H1 (cell line): ENCODE data around the gene PPARD. TPM values are rescaled to one million over a fixed set of nuclear protein-coding genes. Genes with fewer than 3 reads are reported as not detected.
"Not testable (repeated sequence)": the region's sequence is repeated elsewhere in the genome, so short reads cannot be mapped to it uniquely, and the experiment has no call there.

Experiments used
- CTCF ChIA-PET: fragments of 300-600 bp; sonication (Branson Sonifier 250); formaldehyde crosslinking; loops from one replicate; lab custom pipeline; 2021; ENCODE audit not compliant: partially characterized antibody; lab: Charles Lee
- POLR2A ChIA-PET: fragments of 300-600 bp; sonication (Branson Sonifier 250); formaldehyde crosslinking; loops from one replicate; lab custom pipeline; 2021; ENCODE audit warnings: inconsistent platforms; ENCODE audit not compliant: partially characterized antibody; lab: Charles Lee
- DNase-seq, 2 experiments: peaks; one replicate each; pipeline versions ENCODE4 v3.0.0 to v3.0.0-alpha.2; 2010 to 2022; ENCODE audit warnings: low spot score in 2 of 2, low read depth in 1 of 2, mixed read lengths in 1 of 2
- FAIRE-seq: peaks from 2 replicates; lab custom pipeline; 2011; peaks lifted over from hg19 to GRCh38; lab: Jason Lieb, UNC
- H2AFZ ChIP-seq: 2 replicates; pipeline ENCODE4 v1.8.1; 2012; ENCODE audit warnings: low read length, inconsistent platforms
- H2AK5ac ChIP-seq: 2 replicates; pipeline ENCODE4 v1.6.1; 2013; ENCODE audit warnings: low read depth, low read length
- H2BK120ac ChIP-seq: replicated peaks from 2 replicates; pipeline ENCODE3; 2013; ENCODE audit warnings: low read depth, low read length, inconsistent platforms
- H2BK12ac ChIP-seq: 2 replicates; pipeline ENCODE4 v1.6.1; 2013; ENCODE audit warnings: low read depth, low read length
- H2BK15ac ChIP-seq: 2 replicates; pipeline ENCODE4 v1.6.1; 2013; ENCODE audit warnings: low read length
- H2BK20ac ChIP-seq: 2 replicates; pipeline ENCODE4 v1.6.1; 2013; ENCODE audit warnings: low read length
- H2BK5ac ChIP-seq: 2 replicates; pipeline ENCODE4 v1.6.1; 2013; ENCODE audit warnings: low read depth, low read length
- H3K14ac ChIP-seq: 2 replicates; pipeline ENCODE4 v1.6.1; 2013; ENCODE audit warnings: inconsistent platforms; ENCODE audit not compliant: insufficient read length
- H3K18ac ChIP-seq: 2 replicates; pipeline ENCODE4 v1.6.1; 2013; ENCODE audit warnings: low read length; ENCODE audit errors: extremely low read depth
- H3K23ac ChIP-seq: 2 replicates; pipeline ENCODE4 v1.6.1; 2013; ENCODE audit warnings: inconsistent platforms; ENCODE audit not compliant: insufficient read length
- H3K23me2 ChIP-seq: 2 replicates; pipeline ENCODE4 v1.6.1; 2013; ENCODE audit warnings: low read depth, low read length
- H3K27ac ChIP-seq: 2 replicates; pipeline ENCODE4 v1.6.1; 2011; ENCODE audit warnings: low read depth, low read length, inconsistent platforms
- H3K27me3 ChIP-seq, 4 experiments: replicated peaks in 1 of 4; 1 replicate in 1 of 4; 2 replicates in 3 of 4; pipeline versions ENCODE4 v1.6.1 to v1.8.1; 2011 to 2013; ENCODE audit warnings: low read length in 3 of 4, mild to moderate bottlenecking in 3 of 4, inconsistent platforms in 2 of 4, mixed read lengths in 2 of 4, moderate library complexity in 1 of 4; ENCODE audit not compliant: control insufficient read depth in 3 of 4, insufficient read depth in 3 of 4; ENCODE audit errors: extremely low read depth in 1 of 4
- H3K36me3 ChIP-seq, 4 experiments: 2 replicates each; pipeline versions ENCODE4 v1.6.1 to v1.8.1; 2011 to 2013; ENCODE audit warnings: mild to moderate bottlenecking in 4 of 4, low read length in 3 of 4, moderate library complexity in 2 of 4, control low read depth in 1 of 4, inconsistent platforms in 1 of 4; ENCODE audit not compliant: insufficient read depth in 4 of 4, control insufficient read depth in 2 of 4
- H3K4ac ChIP-seq: replicated peaks from 2 replicates; pipeline ENCODE3; 2013; ENCODE audit warnings: low read length, low read depth, mixed read lengths, inconsistent platforms; ENCODE audit not compliant: insufficient read length
- H3K4me1 ChIP-seq, 4 experiments: replicated peaks in 1 of 4; 1 replicate in 1 of 4; 2 replicates in 3 of 4; pipeline versions ENCODE4 v1.6.1 to v1.8.1; 2011 to 2013; ENCODE audit warnings: low read length in 3 of 4, inconsistent platforms in 2 of 4, mixed read lengths in 1 of 4; ENCODE audit not compliant: insufficient read depth in 4 of 4, control insufficient read depth in 3 of 4
- H3K4me2 ChIP-seq, 2 experiments: 2 replicates each; pipeline versions ENCODE4 v1.6.1 to v1.8.1; 2011 to 2013; ENCODE audit warnings: low read depth in 2 of 2, low read length in 2 of 2, control low read depth in 1 of 2, inconsistent platforms in 1 of 2, mild to moderate bottlenecking in 1 of 2; ENCODE audit not compliant: insufficient read depth in 1 of 2
- H3K4me3 ChIP-seq, 4 experiments: fragments of 200-600, 300-600 bp in 1 of 4; sonication (generic), shearing (Covaris generic), sonication (Bioruptor Twin) in 1 of 4; 2 replicates each; pipeline versions ENCODE4 v1.5.1 to v1.8.1; 2011 to 2016; ENCODE audit warnings: low read length in 4 of 4, low read depth in 3 of 4, control low read depth in 2 of 4, inconsistent platforms in 2 of 4, mild to moderate bottlenecking in 2 of 4, mixed read lengths in 1 of 4, moderate library complexity in 1 of 4; ENCODE audit not compliant: insufficient read depth in 2 of 4; ENCODE audit errors: extremely low read depth in 1 of 4
- H3K56ac ChIP-seq: replicated peaks from 2 replicates; pipeline ENCODE3; 2013; ENCODE audit warnings: low read depth, mild to moderate bottlenecking, mixed read lengths, low read length, inconsistent platforms; ENCODE audit not compliant: insufficient read length
- H3K79me1 ChIP-seq: 2 replicates; pipeline ENCODE4 v1.6.1; 2013; ENCODE audit warnings: low read depth, low read length, control low read depth
- H3K79me2 ChIP-seq, 2 experiments: 2 replicates each; pipeline versions ENCODE4 v1.6.1 to v1.8.1; 2012 to 2013; ENCODE audit warnings: low read length in 2 of 2, mild to moderate bottlenecking in 2 of 2, inconsistent platforms in 1 of 2; ENCODE audit not compliant: insufficient read depth in 2 of 2, control insufficient read depth in 1 of 2
- H3K9ac ChIP-seq, 4 experiments: replicated peaks in 1 of 4; 1 replicate in 1 of 4; 2 replicates in 3 of 4; pipeline versions ENCODE4 v1.6.1 to v1.8.1; 2011 to 2013; ENCODE audit warnings: low read depth in 3 of 4, low read length in 3 of 4, control low read depth in 2 of 4, mild to moderate bottlenecking in 2 of 4, moderate library complexity in 2 of 4, inconsistent platforms in 1 of 4; ENCODE audit errors: extremely low read depth in 1 of 4
- H3K9me3 ChIP-seq, 2 experiments: 2 replicates each; pipeline versions ENCODE4 v1.6.1 to v1.8.1; 2012 to 2013; ENCODE audit warnings: mild to moderate bottlenecking in 2 of 2, moderate library complexity in 2 of 2, control low read depth in 1 of 2, inconsistent platforms in 1 of 2, low read depth in 1 of 2, low read length in 1 of 2, mixed read lengths in 1 of 2; ENCODE audit not compliant: insufficient read depth in 2 of 2
- H4K20me1 ChIP-seq, 2 experiments: replicated peaks in 1 of 2; 2 replicates each; pipeline versions ENCODE3 to v1.8.1; 2011 to 2013; ENCODE audit warnings: inconsistent platforms in 2 of 2, low read length in 2 of 2, mild to moderate bottlenecking in 1 of 2; ENCODE audit not compliant: insufficient read depth in 2 of 2, control insufficient read depth in 1 of 2
- H4K5ac ChIP-seq: 2 replicates; pipeline ENCODE4 v1.6.1; 2013; ENCODE audit warnings: low read length, low read depth, mixed read lengths, inconsistent platforms; ENCODE audit not compliant: insufficient read length
- H4K8ac ChIP-seq: 2 replicates; pipeline ENCODE4 v1.8.0; 2013; ENCODE audit warnings: mild to moderate bottlenecking, moderate library complexity, low read length, inconsistent platforms; ENCODE audit not compliant: insufficient read depth; ENCODE audit errors: extremely low read depth
- H4K91ac ChIP-seq: replicated peaks from 2 replicates; pipeline ENCODE3; 2013; ENCODE audit warnings: low read length, mixed read lengths, inconsistent platforms; ENCODE audit not compliant: insufficient read length
- WGBS, 2 experiments: shearing (Covaris generic) in 1 of 2; methylation state at CpG; one replicate each; pipeline versions ENCODE4 v1.1.6 to v1.1.7; 2013 to 2015; ENCODE audit warnings: low lambda C conversion rate in 2 of 2, mixed read lengths in 2 of 2, inconsistent platforms in 1 of 2, low coverage in 1 of 2, missing lambda C conversion rate in 1 of 2; ENCODE audit not compliant: insufficient replicate concordance in 2 of 2, insufficient coverage in 1 of 2, insufficient read length in 1 of 2; ENCODE audit errors: extremely low coverage in 1 of 2, missing lambda C conversion rate in 1 of 2; 5-methylcytosine and 5-hydroxymethylcytosine counted together
- polyA plus RNA-seq, 7 experiments: library from polyadenylated mRNA; depleted of rRNA in 3 of 7; stranded (reverse) in 5 of 7; unstranded in 2 of 7; fragments of >200 nt in 5 of 7; fragments of 200-250 nt in 2 of 7; gene quantifications; 1 replicate in 5 of 7; 2 replicates in 1 of 7; 4 replicates in 1 of 7; pipeline versions ENCODE4 v1.2.1 to v1.2.3, GENCODE V29; 2011 to 2013; ENCODE audit warnings: missing spikeins in 2 of 7, mixed read lengths in 2 of 7
- total RNA-seq: library from RNA; stranded (reverse); fragmentation: NEBNext Ultra II Directional; extraction: Animal tissue kit (Norgen Biotek cat#: 25700); gene quantifications from 2 replicates; pipeline ENCODE4 v1.2.1, GENCODE V29; 2021

PPARD gene
- total and polyA plus RNA-seq, 2 of the 8 experiments (the other 6 are each of a cell fraction or from before 2014, with no cell fraction given), result 14.6 to 14.9 TPM

DNA sequence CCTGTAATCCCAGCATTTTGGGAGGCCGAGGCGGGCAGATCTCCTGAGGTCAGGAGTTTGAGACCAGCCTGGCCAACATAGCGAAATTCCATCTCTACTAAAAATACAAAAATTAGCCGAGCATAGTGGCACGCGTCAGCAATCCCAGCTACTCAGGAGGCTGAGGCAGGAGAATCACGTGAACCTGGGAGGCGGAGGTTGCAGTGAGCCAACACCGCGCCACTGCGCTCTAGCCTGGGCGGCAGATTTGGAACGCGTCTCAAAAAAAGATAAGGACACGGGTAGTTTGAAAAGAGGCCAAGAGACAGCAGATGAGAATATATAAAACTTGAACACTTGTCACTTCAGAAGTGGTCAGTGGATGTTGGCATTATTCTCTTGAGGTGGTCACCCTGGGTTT is 35.2 kb upstream of the PPARD start:
- not testable (repeated sequence) for H3K4me3 ChIP-seq

DNA sequence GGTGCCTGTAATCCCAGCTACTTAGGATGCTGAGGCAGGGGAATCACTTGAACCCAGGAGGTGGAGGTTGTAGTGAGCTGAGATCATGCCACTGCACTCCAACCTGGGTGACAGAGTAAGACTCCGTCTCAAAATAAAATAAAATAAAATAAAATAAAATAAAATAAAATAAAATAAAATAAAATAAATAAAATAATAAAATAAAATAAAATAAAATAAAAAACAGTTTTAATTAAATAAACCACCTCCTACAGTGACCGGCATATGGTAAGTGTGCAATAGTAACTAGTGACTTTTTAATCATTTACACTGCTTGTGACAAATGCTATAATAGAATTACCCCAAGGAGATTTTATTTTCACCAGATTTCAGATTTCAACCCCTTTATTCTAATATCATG is 33.8 kb upstream of the PPARD start:
- H4K20me1 ChIP-seq, H3K27ac ChIP-seq, H3K23ac ChIP-seq, H3K36me3 ChIP-seq, H2BK12ac ChIP-seq, FAIRE-seq, H3K14ac ChIP-seq, H3K79me2 ChIP-seq, H3K4me1 ChIP-seq, H3K27me3 ChIP-seq, H3K9me3 ChIP-seq, H2AK5ac ChIP-seq, H3K4me3 ChIP-seq, H2BK15ac ChIP-seq, H3K18ac ChIP-seq, H3K23me2 ChIP-seq, H3K79me1 ChIP-seq, H4K91ac ChIP-seq, H3K56ac ChIP-seq, H3K4ac ChIP-seq, H2BK20ac ChIP-seq, H4K5ac ChIP-seq, H2BK5ac ChIP-seq, H2AFZ ChIP-seq, H3K9ac ChIP-seq, H4K8ac ChIP-seq, DNase-seq, H2BK120ac ChIP-seq, H3K4me2 ChIP-seq: not testable (repeated sequence)
- 86% methylated on average over 2 of the region's 2 CpGs; no CpG with 5 or more reads in 1 of the 2 experiments for whole genome bisulfite sequencing, 2 experiments
- ChIA-PET CTCF (interaction anchor here (0.6 to 20.6 kb wide), 6 partner anchors 11 to 187 kb away, joined by 3 to 358 read pairs (median 6); partner anchors contain the start of gene DEF6), POLR2A (interaction anchor here (0.9 to 2.0 kb wide), 4 partner anchors 10 to 163 kb away, joined by 3 to 5 read pairs (median 4); no protein-coding TSS in a partner anchor)

More for the DNA sequence above, 35.2 kb upstream of the PPARD start:
- H4K5ac ChIP-seq, H4K91ac ChIP-seq, H3K23me2 ChIP-seq, H3K4ac ChIP-seq, H3K23ac ChIP-seq, H3K18ac ChIP-seq, H4K8ac ChIP-seq, H2AFZ ChIP-seq, H3K27ac ChIP-seq, H4K20me1 ChIP-seq, H2AK5ac ChIP-seq, H2BK120ac ChIP-seq, FAIRE-seq, H3K9ac ChIP-seq, H3K9me3 ChIP-seq, H3K79me1 ChIP-seq, H3K36me3 ChIP-seq, H2BK5ac ChIP-seq, H3K27me3 ChIP-seq, H3K79me2 ChIP-seq, H3K14ac ChIP-seq, H2BK15ac ChIP-seq, H2BK12ac ChIP-seq, H3K4me1 ChIP-seq, H3K4me2 ChIP-seq, H3K56ac ChIP-seq, H2BK20ac ChIP-seq, DNase-seq: not testable (repeated sequence)
- 92% methylated on average over 15 of the region's 15 CpGs; no CpG with 5 or more reads in 1 of the 2 experiments for WGBS, 2 experiments
- ChIA-PET CTCF (interaction anchor here (0.6 to 20.6 kb wide), 4 partner anchors 11 to 170 kb away, joined by 3 to 358 read pairs (median 8); no protein-coding TSS in a partner anchor), POLR2A (interaction anchor here (2.0 kb wide), 1 partner anchor 165 kb away, joined by 4 read pairs; no protein-coding TSS in a partner anchor)
